AG09319 (cell line): ENCODE measurements around the gene CCDC186.

Source experiments
- DNase-seq: peaks from one replicate; pipeline ENCODE4 v3.0.0-alpha.2; 2010; ENCODE audit warnings: low read depth; ENCODE audit errors: extremely low read depth
- CTCF ChIP-seq: IDR thresholded peaks from 2 replicates; pipeline ENCODE4 v1.5.1; 2011; ENCODE audit warnings: low read depth, mild to moderate bottlenecking, inconsistent platforms, low read length, moderate library complexity

The CCDC186 gene

DNA sequence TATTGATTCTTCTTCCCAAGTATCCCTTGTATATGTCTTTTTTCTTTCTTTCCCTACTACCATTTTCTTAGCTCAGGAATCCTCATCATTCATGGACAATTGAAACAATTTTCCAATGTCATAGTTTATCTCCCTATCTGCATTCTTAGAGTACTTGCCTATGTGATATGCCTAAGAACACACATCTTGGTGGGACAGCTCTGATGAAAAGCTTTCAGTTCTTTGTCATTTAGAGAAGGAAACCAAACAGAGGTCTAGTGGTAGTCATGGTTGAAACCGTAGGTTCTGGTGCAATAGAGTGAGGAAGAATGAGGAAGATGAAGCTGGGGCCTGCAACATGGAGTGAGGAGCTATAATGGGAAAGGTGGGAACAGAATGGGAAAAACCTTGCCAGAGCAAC lies 33.3 kb upstream of the CCDC186 start:
- TF ChIP-seq CTCF = no peak
- DNase-seq = no peak

DNA sequence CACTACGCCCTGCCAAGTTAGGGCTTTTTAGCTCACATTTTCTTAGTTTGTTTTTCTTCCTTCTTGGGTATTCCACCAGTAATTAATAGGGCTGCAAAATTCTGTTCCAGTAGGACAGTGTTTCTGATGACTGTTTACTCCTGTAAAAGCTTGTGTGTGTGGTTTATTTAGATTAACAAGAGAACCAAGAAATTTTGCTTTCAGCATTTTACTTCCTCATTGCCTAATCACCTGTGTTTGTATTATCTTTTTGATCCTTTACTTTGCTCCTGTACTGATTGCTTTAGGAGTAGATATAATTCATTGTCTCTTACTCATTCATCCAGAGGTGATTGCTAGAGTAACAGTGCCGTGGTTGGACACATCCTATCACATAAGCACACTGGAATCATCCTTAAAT lies 32.9 kb upstream of the CCDC186 start:
- no peak for TF ChIP-seq CTCF
- DNase-seq = no peak

GRCh38 chr10:114202812-114203211 lies 28.8 kb upstream of the CCDC186 start:
- TF ChIP-seq CTCF = no peak
- DNase-seq = no peak

- DNase-seq = no peak
- TF ChIP-seq CTCF = no peak
These were observed 25.2 kb upstream of the CCDC186 start for GRCh38 chr10:114199239-114199638.

DNA sequence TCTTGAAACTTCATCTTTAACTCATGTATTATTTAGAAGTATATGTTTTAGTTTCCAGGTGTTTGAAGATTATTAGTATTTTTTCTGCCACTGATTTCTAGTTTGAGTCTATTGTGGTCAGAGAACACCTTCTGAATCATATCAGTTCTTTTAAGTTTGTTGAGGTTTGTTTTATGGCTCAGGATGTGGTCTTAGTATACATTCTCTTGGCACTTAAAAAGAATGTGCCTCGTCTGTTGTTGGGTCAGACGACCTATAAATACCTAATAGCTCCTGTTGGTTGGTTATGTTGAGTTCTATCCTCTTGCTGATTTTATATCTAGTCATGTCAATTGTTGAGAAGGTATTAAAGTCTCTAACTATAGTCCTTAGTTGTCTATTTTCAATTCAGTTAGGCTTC lies 21.1 kb upstream of the CCDC186 start:
- TF ChIP-seq CTCF = no peak
- DNase-seq = no peak

DNA sequence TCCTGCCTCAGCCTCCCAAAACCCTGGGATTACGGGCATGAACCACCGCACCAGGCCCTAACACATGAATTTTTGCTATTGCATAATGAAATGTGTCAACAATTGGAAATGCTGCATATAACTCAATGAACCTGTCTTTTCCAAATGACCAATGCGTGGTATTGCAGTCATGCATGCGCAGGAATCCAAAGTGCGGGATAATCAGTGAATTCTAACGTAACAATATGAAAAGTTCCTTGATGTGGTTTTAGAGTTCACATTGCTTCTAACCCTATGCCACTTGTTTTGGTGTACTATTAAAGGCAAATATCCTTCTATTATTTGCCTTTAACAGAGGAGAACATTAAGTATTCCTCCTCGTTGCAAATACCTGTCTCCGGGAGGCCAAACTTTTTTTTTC lies 15.7 kb upstream of the CCDC186 start:
- DNase-seq = no peak
- no peak for TF ChIP-seq CTCF

- TF ChIP-seq CTCF = no peak
- DNase-seq = no peak
These were observed 14.9 kb upstream of the CCDC186 start for GRCh38 chr10:114188900-114189299.
